ENCODE results near the gene XRCC5.

- TF ChIP-seq POLR2AphosphoS5 (IDR thresholded peaks at IDR 0.05; ENCODE audit: borderline replicate concordance, low read depth, low read length) (no peak), FOXP2 (optimal IDR thresholded peaks at IDR 0.05; ENCODE audit: control extremely low read depth, extremely low read length, insufficient read depth) (no peak)
Observed at GRCh38 chr2:216165711-216166110, 56.6 kb downstream of the XRCC5 start.
